ENCODE data around the gene PLAC8L1. TPM values are rescaled to one million over a fixed set of nuclear protein-coding genes. Genes with fewer than 3 reads are reported as not detected.

PLAC8L1 gene
- total RNA-seq, 1 donor from 2014 or later: 2.0 TPM

- H2AFZ ChIP-seq (ENCODE audit: low read depth, low read length): no peak overlapping the region
- no peak for FAIRE-seq
- H3K4me3 Mint-ChIP-seq (ENCODE audit: unreplicated experiment): no peak overlapping the region
- no peaks in the 10 kb centered on the region for H3K79me2 ChIP-seq (ENCODE audit: insufficient read depth, low read length)
- peaks cover 6% of the 10 kb centered on the region for H3K9me3 Mint-ChIP-seq (ENCODE audit: unreplicated experiment)
- TF ChIP-seq CTCF (IDR thresholded peaks at IDR 0.05; ENCODE audit: insufficient read depth, low read depth, low read length) (no peak), EZH2 (IDR thresholded peaks at IDR 0.05; ENCODE audit: insufficient read depth, low read length) (no peak)
- H3K27me3 Mint-ChIP-seq (ENCODE audit: low read depth, unreplicated experiment): no peaks in the 10 kb centered on the region
- no peak overlapping the region for H3K4me3 ChIP-seq (ENCODE audit: insufficient read depth, low read depth, low read length)
- no peak overlapping the region for H3K27ac Mint-ChIP-seq (ENCODE audit: unreplicated experiment)
- no peak overlapping the region for H3K27ac ChIP-seq (ENCODE audit: low read depth, low read length)
- no peaks in the 10 kb centered on the region for H3K36me3 ChIP-seq (ENCODE audit: insufficient read depth, low read length)
- no peak for DNase-seq (ENCODE audit: low read depth)
- H3K9me3 ChIP-seq (ENCODE audit: insufficient read depth, low read depth, low read length): no peaks in the 10 kb centered on the region
- no peaks in the 10 kb centered on the region for H4K20me1 ChIP-seq (ENCODE audit: insufficient read depth, low read length)
- no peak overlapping the region for H3K4me2 ChIP-seq (ENCODE audit: low read length)
- H3K36me3 Mint-ChIP-seq (ENCODE audit: low read depth, unreplicated experiment): peaks cover 19% of the 10 kb centered on the region
- H3K27me3 ChIP-seq (ENCODE audit: insufficient read depth, low read length): no peaks in the 10 kb centered on the region
- H3K9ac ChIP-seq (ENCODE audit: low read length): no peak overlapping the region
- H3K4me1 Mint-ChIP-seq (ENCODE audit: low read depth, unreplicated experiment): peaks cover 4% of the 10 kb centered on the region
- no peaks in the 10 kb centered on the region for H3K4me1 ChIP-seq (ENCODE audit: insufficient read depth, low read length)
Measured at GRCh38 chr5:146068206-146068605, 37.2 kb downstream of the PLAC8L1 start.

GRCh38 chr5:146066968-146067367 is 38.4 kb downstream of the PLAC8L1 start:
- no peaks in the 10 kb centered on the region for H3K4me1 ChIP-seq (ENCODE audit: insufficient read depth, low read length)
- no peak overlapping the region for H2AFZ ChIP-seq (ENCODE audit: low read depth, low read length)
- no peaks in the 10 kb centered on the region for H3K27me3 ChIP-seq (ENCODE audit: insufficient read depth, low read length)
- H3K79me2 ChIP-seq (ENCODE audit: insufficient read depth, low read length): no peaks in the 10 kb centered on the region
- no peak overlapping the region for H3K9ac ChIP-seq (ENCODE audit: low read length)
- H3K27ac ChIP-seq (ENCODE audit: low read depth, low read length): no peak overlapping the region
- H3K9me3 Mint-ChIP-seq (ENCODE audit: unreplicated experiment): peaks cover 6% of the 10 kb centered on the region
- DNase-seq (ENCODE audit: low read depth): no peak
- no peaks in the 10 kb centered on the region for H3K9me3 ChIP-seq (ENCODE audit: insufficient read depth, low read depth, low read length)
- no peaks in the 10 kb centered on the region for H4K20me1 ChIP-seq (ENCODE audit: insufficient read depth, low read length)
- TF ChIP-seq CTCF (IDR thresholded peaks at IDR 0.05; ENCODE audit: insufficient read depth, low read depth, low read length) (no peak), EZH2 (IDR thresholded peaks at IDR 0.05; ENCODE audit: insufficient read depth, low read length) (no peak)
- no peaks in the 10 kb centered on the region for H3K27me3 Mint-ChIP-seq (ENCODE audit: low read depth, unreplicated experiment)
- H3K36me3 Mint-ChIP-seq (ENCODE audit: low read depth, unreplicated experiment): peaks cover 21% of the 10 kb centered on the region
- no peak overlapping the region for H3K4me3 ChIP-seq (ENCODE audit: insufficient read depth, low read depth, low read length)
- peaks cover 4% of the 10 kb centered on the region for H3K4me1 Mint-ChIP-seq (ENCODE audit: low read depth, unreplicated experiment)
- peaks cover 5% of the 10 kb centered on the region for H3K36me3 ChIP-seq (ENCODE audit: insufficient read depth, low read length)
- H3K27ac Mint-ChIP-seq (ENCODE audit: unreplicated experiment): no peak overlapping the region
- no peak overlapping the region for H3K4me3 Mint-ChIP-seq (ENCODE audit: unreplicated experiment)
- H3K4me2 ChIP-seq (ENCODE audit: low read length): no peak overlapping the region
- FAIRE-seq: no peak

- Histone ChIP-seq H3K27me3 (ENCODE audit: insufficient read depth, low read length) (no peaks in the 10 kb centered on the region), H3K4me2 (ENCODE audit: low read length) (no peak overlapping the region), H3K9me3 (ENCODE audit: insufficient read depth, low read depth, low read length) (no peaks in the 10 kb centered on the region), H3K9ac (ENCODE audit: low read length) (no peak overlapping the region), H3K4me1 (ENCODE audit: insufficient read depth, low read length) (no peaks in the 10 kb centered on the region), H3K27ac (ENCODE audit: low read depth, low read length) (no peak overlapping the region), H3K4me3 (ENCODE audit: insufficient read depth, low read depth, low read length) (no peak overlapping the region), H2AFZ (ENCODE audit: low read depth, low read length) (no peak overlapping the region), H4K20me1 (ENCODE audit: insufficient read depth, low read length) (no peaks in the 10 kb centered on the region), H3K79me2 (ENCODE audit: insufficient read depth, low read length) (no peaks in the 10 kb centered on the region), H3K36me3 (ENCODE audit: insufficient read depth, low read length) (peaks cover 11% of the 10 kb centered on the region)
- Mint-ChIP-seq H3K9me3 (ENCODE audit: unreplicated experiment) (peaks cover under 1% of the 10 kb centered on the region), H3K4me1 (ENCODE audit: low read depth, unreplicated experiment) (no peaks in the 10 kb centered on the region), H3K4me3 (ENCODE audit: unreplicated experiment) (no peak overlapping the region), H3K27me3 (ENCODE audit: low read depth, unreplicated experiment) (no peaks in the 10 kb centered on the region), H3K36me3 (ENCODE audit: low read depth, unreplicated experiment) (peaks cover 22% of the 10 kb centered on the region), H3K27ac (ENCODE audit: unreplicated experiment) (no peak overlapping the region)
- no peak for FAIRE-seq
- DNase-seq (ENCODE audit: low read depth): no peak
- TF ChIP-seq EZH2 (IDR thresholded peaks at IDR 0.05; ENCODE audit: insufficient read depth, low read length) (no peak), CTCF (IDR thresholded peaks at IDR 0.05; ENCODE audit: insufficient read depth, low read depth, low read length) (no peak)
Measured at GRCh38 chr5:146060221-146060585, 45.2 kb downstream of the PLAC8L1 start.
